B cell (primary cell): ENCODE measurements around the gene XYLB. TPM values are rescaled to one million over a fixed set of nuclear protein-coding genes. Genes with fewer than 3 reads are reported as not detected.

ENCODE experiments used
- ATAC-seq: fragments of 200-7000 bp; cut with Tn5 transposase; one replicate; pipeline ENCODE4 v1.10.0; 2021; ENCODE audit warnings: low read depth, mild to moderate bottlenecking, moderate number of reproducible peaks, moderate library complexity
- CTCF ChIA-PET: fragments of 350-600 bp; sonication (Branson Sonifier 250); formaldehyde crosslinking; loops from one replicate; lab custom pipeline; 2021; ENCODE audit warnings: antibody characterized with exemption, inconsistent platforms; lab: Charles Lee
- POLR2A ChIA-PET: fragments of 350-600 bp; sonication (Branson Sonifier 250); formaldehyde crosslinking; loops from one replicate; lab custom pipeline; 2021; ENCODE audit warnings: antibody characterized with exemption; lab: Charles Lee
- DNase-seq: peaks from one replicate; pipeline ENCODE4 v3.0.0; 2013
- H2AFZ ChIP-seq: 2 replicates; pipeline ENCODE4 v1.6.1; 2012; ENCODE audit warnings: mild to moderate bottlenecking, low read depth, low read length; ENCODE audit not compliant: insufficient read depth, poor library complexity, severe bottlenecking
- H3K27ac ChIP-seq, 2 donors: 1 replicate in 1 of 2; 2 replicates in 1 of 2; pipeline ENCODE4 v1.5.1; 2012 to 2013; ENCODE audit warnings: low read length in 2 of 2, mild to moderate bottlenecking in 2 of 2, moderate library complexity in 1 of 2
- H3K27me3 ChIP-seq, 4 experiments: fragments of 200-600 bp in 1 of 4; sonication (generic) in 1 of 4; replicated peaks in 1 of 4; 1 replicate in 2 of 4; 2 replicates in 2 of 4; pipeline versions ENCODE4 v1.6.1 to v1.7.0; 2013 to 2016; ENCODE audit warnings: low read length in 3 of 4, mild to moderate bottlenecking in 2 of 4, mixed read lengths in 1 of 4, moderate library complexity in 1 of 4; ENCODE audit not compliant: insufficient read depth in 4 of 4, control insufficient read depth in 3 of 4; ENCODE audit errors: control extremely low read depth in 1 of 4
- H3K36me3 ChIP-seq, 2 experiments: replicated peaks in 1 of 2; 1 replicate in 1 of 2; 2 replicates in 1 of 2; pipeline versions ENCODE4 v1.6.1 to v1.7.1; 2013; ENCODE audit warnings: low read length in 1 of 2; ENCODE audit not compliant: insufficient read depth in 2 of 2, control insufficient read depth in 1 of 2; ENCODE audit errors: control extremely low read depth in 1 of 2, extremely low read depth in 1 of 2
- H3K4me1 ChIP-seq, 2 donors: fragments of 200-600 bp in 1 of 2; sonication (generic) in 1 of 2; 1 replicate in 1 of 2; 2 replicates in 1 of 2; pipeline versions ENCODE4 v1.5.1 to v1.6.1; 2013 to 2017; ENCODE audit warnings: low read length in 2 of 2; ENCODE audit not compliant: control insufficient read depth in 2 of 2, insufficient read depth in 2 of 2
- H3K4me2 ChIP-seq: replicated peaks from 2 replicates; pipeline ENCODE3; 2012; ENCODE audit warnings: mild to moderate bottlenecking, low read depth, low read length; ENCODE audit not compliant: poor library complexity, severe bottlenecking
- H3K4me3 ChIP-seq, 5 experiments: fragments of 200-600 bp in 1 of 5; sonication (generic) in 1 of 5; 1 replicate in 3 of 5; 2 replicates in 2 of 5; pipeline versions ENCODE4 v1.5.1 to v1.7.0; 2011 to 2016; ENCODE audit warnings: low read length in 4 of 5, mild to moderate bottlenecking in 4 of 5, low read depth in 2 of 5, control low read depth in 1 of 5, moderate library complexity in 1 of 5; ENCODE audit not compliant: insufficient read depth in 1 of 5; ENCODE audit errors: control extremely low read depth in 1 of 5, extremely low read depth in 1 of 5
- H3K79me2 ChIP-seq: fragments of 200-600 bp; sonication (generic); one replicate; pipeline ENCODE4 v1.6.0; 2016; ENCODE audit warnings: low read length; ENCODE audit not compliant: control insufficient read depth, insufficient read depth
- H3K9ac ChIP-seq: fragments of 200-600 bp; sonication (generic); 2 replicates; pipeline ENCODE4 v1.6.1; 2017; ENCODE audit warnings: mild to moderate bottlenecking, low read length, moderate library complexity
- H3K9me3 ChIP-seq, 3 donors: one replicate each; pipeline versions ENCODE4 v1.6.1 to v1.7.1; 2013; ENCODE audit warnings: low read length in 2 of 3; ENCODE audit not compliant: control insufficient read depth in 2 of 3, insufficient read depth in 1 of 3; ENCODE audit errors: control extremely low read depth in 1 of 3
- H4K20me1 ChIP-seq: 2 replicates; pipeline ENCODE4 v1.6.0; 2012; ENCODE audit warnings: mild to moderate bottlenecking, low read length; ENCODE audit not compliant: insufficient read depth, control insufficient read depth, poor library complexity, severe bottlenecking
- H3K27ac Mint-ChIP-seq: one replicate; pipeline ENCODE4 v1.8.0; 2021; ENCODE audit warnings: mixed read lengths
- H3K27me3 Mint-ChIP-seq: one replicate; pipeline ENCODE4 v1.8.0; 2021; ENCODE audit warnings: mixed read lengths
- H3K4me1 Mint-ChIP-seq: one replicate; pipeline ENCODE4 v1.8.0; 2021; ENCODE audit warnings: mixed read lengths
- H3K4me3 Mint-ChIP-seq: one replicate; pipeline ENCODE4 v1.8.0; 2021; ENCODE audit warnings: mixed read lengths
- H3K9me3 Mint-ChIP-seq: one replicate; pipeline ENCODE4 v1.8.0; 2022; ENCODE audit warnings: mixed read lengths; ENCODE audit not compliant: insufficient read depth
- CTCF ChIP-seq: fragments of 200-600 bp; IDR thresholded peaks from one replicate; pipeline ENCODE4 v1.8.0; 2022; ENCODE audit warnings: antibody characterized with exemption, mild to moderate bottlenecking
- EZH2 ChIP-seq: IDR thresholded peaks from 2 replicates; pipeline ENCODE4 v1.6.1; 2012; ENCODE audit warnings: borderline replicate concordance, low read depth, mild to moderate bottlenecking, moderate library complexity, low read length; ENCODE audit not compliant: insufficient read depth, poor library complexity, severe bottlenecking
- WGBS: methylation state at CpG from one replicate; pipeline ENCODE4 v1.1.5; 2013; ENCODE audit warnings: missing lambda C conversion rate; ENCODE audit not compliant: insufficient coverage; 5-methylcytosine and 5-hydroxymethylcytosine counted together
- intact Hi-C: fragments of 100-400 bp; cut with micrococcal nuclease; formaldehyde crosslinking; loops from one replicate; pipeline ENCODE4 v1.10.0; 2022
- polyA plus RNA-seq: library from polyadenylated mRNA; depleted of rRNA; stranded (reverse); fragments of >200 nt; gene quantifications from 2 replicates; pipeline ENCODE4 v1.2.3, GENCODE V29; 2012
- total RNA-seq, 2 donors: library from RNA; stranded (reverse); fragments of 120-200 nt in 1 of 2; gene quantifications; 1 replicate in 1 of 2; 2 replicates in 1 of 2; pipeline versions ENCODE4 v1.2.3 to v1.2.4, GENCODE V29; 2013 to 2022

Gene XYLB
- total and polyA plus RNA-seq, 2 donors (not counting 1 experiment from before 2014, with no cell fraction given) = 0.19 to 0.71 TPM

GRCh38 chr3:38311941-38312340 lies 34.6 kb upstream of the XYLB start:
- Histone ChIP-seq H4K20me1 (no peaks in the 10 kb centered on the region), H3K4me1 (no peaks in the 10 kb centered on the region), H3K9ac (no peak overlapping the region), H2AFZ (no peak overlapping the region), H3K36me3 (no peaks in the 10 kb centered on the region), H3K27me3 (no peaks in the 10 kb centered on the region), H3K79me2 (no peaks in the 10 kb centered on the region), H3K9me3 (no peaks in the 10 kb centered on the region), H3K27ac (no peak overlapping the region), H3K4me3 (no peak overlapping the region), H3K4me2 (no peak overlapping the region)
- Mint-ChIP-seq H3K27me3 (peaks cover 17% of the 10 kb centered on the region), H3K27ac (no peak overlapping the region), H3K4me1 (no peaks in the 10 kb centered on the region), H3K9me3 (no peaks in the 10 kb centered on the region), H3K4me3 (no peak overlapping the region)
- CTCF ChIA-PET = no interaction called here
- DNase-seq = no peak
- POLR2A ChIA-PET = no interaction called here
- WGBS = no CpG with 5 or more reads among the region's 2 CpGs
- intact Hi-C loops = no loop called here
- no peak for ATAC-seq
- TF ChIP-seq EZH2 = no peak
- no peak for TF ChIP-seq CTCF

- Histone ChIP-seq H3K27ac (no peak overlapping the region), H3K4me2 (no peak overlapping the region), H3K79me2 (no peaks in the 10 kb centered on the region), H3K36me3 (no peaks in the 10 kb centered on the region), H3K27me3 (no peaks in the 10 kb centered on the region), H3K9me3 (no peaks in the 10 kb centered on the region), H3K4me1 (no peaks in the 10 kb centered on the region), H2AFZ (no peak overlapping the region), H3K9ac (no peak overlapping the region), H4K20me1 (no peaks in the 10 kb centered on the region), H3K4me3 (no peak overlapping the region)
- Mint-ChIP-seq H3K4me1 (no peaks in the 10 kb centered on the region), H3K9me3 (no peaks in the 10 kb centered on the region), H3K27ac (no peak overlapping the region), H3K4me3 (no peak overlapping the region), H3K27me3 (peaks cover 17% of the 10 kb centered on the region)
- intact Hi-C loops = no loop called here
- 100% methylated on average over 1 of the region's 3 CpGs for whole genome bisulfite sequencing
- no peak for DNase-seq
- TF ChIP-seq CTCF (no peak), EZH2 (no peak)
- ChIA-PET CTCF (no interaction called here), POLR2A (no interaction called here)
- ATAC-seq = no peak
These were observed 34.2 kb upstream of the XYLB start for GRCh38 chr3:38312356-38312755.
